Activated T-helper 1 cell treated with Interleukin-2 at 50 U/mL for 16 hours (primary cell): Measurements from ENCODE around the gene SPARC.

Experiments used
- DNase-seq: peaks from one replicate; pipeline ENCODE4 v3.0.0-alpha.2; 2020; ENCODE audit warnings: low read depth

The SPARC gene

DNA sequence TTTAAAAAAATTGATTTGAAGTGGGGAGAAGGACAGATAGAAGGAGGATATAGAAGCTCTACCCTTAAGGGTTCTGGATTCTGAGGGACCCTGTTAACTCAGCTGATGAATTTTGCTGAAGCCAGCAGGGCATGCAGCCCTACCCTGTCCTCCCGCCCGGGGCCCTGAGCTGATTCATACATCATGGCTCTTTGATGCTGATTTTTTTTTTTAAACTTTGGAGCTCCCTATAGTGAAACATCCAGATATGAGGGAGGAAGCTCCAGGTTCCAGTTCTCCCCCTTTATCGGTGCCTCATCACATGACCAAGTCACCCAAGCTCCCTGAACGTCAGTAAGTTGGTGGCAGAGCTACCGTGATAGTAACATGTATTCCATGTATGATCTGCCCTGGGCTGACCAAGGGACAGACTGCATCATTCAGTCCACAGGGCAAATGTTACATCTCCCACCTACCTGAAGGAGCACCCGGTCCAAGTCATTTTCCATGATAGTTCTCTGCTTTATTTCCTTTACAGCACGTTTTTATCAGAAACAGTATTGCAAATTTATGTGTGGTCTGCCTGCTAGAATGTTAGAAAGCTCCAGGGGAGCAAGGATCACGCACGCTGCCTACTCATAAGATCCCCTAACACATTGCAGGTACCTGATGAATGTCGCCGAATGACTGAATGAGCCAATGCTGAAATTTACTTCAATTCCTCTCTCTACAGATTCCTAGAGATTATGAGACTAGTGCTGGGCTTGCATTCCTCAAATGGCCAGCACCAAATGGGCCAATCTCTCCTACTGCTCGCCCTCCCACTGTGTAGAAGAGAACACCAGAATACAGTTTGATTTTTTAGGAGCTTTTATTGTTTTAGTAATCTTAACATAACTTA, 25.9 kb downstream of the SPARC start:
- DNase-seq, result no peak

- DNase-seq, result peak; percentile 59
These were observed 27.5 kb downstream of the SPARC start for GRCh38 chr5:151659001-151659754.

- no peak for DNase-seq
These were observed 29.6 kb downstream of the SPARC start for GRCh38 chr5:151657114-151657513.

GRCh38 chr5:151656311-151656710, 30.4 kb downstream of the SPARC start:
- no peak for DNase-seq

DNA sequence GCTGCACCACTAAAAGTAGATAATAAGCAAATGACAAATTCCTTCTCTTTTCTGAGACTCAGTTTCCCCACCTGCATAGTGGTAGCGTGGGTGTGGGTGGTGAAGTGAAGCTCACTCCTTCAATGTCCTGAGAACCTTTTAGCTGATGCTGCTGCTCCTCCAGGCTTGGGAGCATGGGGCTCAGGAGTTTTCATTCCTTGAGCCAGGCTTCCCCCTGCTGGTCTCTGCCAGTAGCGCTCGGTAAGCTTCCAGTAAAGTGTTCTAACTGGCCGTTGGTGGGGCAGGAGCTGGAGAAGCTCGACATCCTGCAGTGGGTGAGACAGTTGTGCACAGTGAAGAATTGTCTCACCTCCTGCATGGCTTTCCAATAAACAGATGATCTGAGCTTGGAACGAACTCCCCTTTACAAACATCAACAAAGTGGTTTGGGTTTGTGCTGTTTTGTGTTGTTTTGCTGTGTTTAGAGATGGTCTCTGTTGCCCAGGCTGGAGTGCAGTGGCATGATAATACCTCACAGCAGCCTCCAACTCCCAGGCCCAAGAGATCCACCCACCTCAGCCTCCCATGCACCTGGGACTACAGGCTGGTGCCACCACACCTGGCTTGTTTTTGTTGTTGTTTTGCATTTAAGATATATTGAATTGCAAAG, 34.6 kb downstream of the SPARC start:
- peak; percentile 20 for DNase-seq

GRCh38 chr5:151648988-151649387, 37.7 kb downstream of the SPARC start:
- DNase-seq, result no peak

- DNase-seq, result no peak
These were observed 38.6 kb downstream of the SPARC start for GRCh38 chr5:151648089-151648488.

DNA sequence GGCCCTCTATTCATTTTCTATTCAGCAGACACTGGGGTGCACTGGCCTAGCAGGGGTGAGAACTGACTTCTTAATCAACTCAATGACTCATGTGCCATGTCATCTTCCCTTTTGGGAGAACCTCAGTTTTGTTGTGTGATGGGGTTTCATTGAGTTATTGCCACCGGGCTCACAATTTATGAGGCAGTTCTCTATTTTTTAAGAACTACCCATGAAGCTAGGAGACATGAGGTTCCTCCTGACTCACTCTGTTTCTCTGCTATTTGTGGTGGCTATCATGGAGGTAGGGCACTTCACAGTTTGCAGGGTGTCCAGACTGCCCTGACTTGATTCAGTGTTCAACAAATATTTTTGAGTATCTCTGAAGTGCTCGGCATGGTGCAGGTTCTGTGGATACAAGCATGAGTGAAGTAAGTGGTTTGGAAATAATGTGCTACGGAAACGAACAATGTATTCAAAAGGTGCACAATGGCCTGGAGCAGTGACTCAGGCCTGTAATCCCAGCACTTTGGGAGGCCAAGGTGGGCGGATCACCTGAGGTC, 39.3 kb downstream of the SPARC start:
- DNase-seq, result no peak

- DNase-seq, result no peak
These were observed 40.4 kb downstream of the SPARC start for GRCh38 chr5:151646334-151646733.

DNA sequence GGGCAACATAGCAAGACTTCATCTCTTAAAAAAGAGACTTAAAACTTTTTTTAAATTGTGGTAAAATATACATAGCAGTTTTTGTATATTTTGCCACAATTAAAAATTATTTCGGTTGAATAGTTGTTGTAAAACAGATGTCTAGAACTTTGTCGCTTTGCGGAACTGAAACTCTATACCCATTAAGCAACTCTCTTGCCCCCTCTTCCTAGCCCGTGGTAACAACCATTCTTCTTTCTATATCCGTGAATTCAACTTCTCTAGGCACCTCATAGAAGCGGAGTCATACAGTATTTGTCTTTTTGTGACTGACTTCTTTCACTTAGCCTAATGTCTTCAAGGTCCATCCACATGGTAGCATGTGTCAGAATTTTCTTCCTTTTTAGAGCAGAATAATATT, 43.3 kb downstream of the SPARC start:
- DNase-seq, result no peak

- DNase-seq, result no peak
These were observed 44.1 kb downstream of the SPARC start for GRCh38 chr5:151642472-151643140.

DNA sequence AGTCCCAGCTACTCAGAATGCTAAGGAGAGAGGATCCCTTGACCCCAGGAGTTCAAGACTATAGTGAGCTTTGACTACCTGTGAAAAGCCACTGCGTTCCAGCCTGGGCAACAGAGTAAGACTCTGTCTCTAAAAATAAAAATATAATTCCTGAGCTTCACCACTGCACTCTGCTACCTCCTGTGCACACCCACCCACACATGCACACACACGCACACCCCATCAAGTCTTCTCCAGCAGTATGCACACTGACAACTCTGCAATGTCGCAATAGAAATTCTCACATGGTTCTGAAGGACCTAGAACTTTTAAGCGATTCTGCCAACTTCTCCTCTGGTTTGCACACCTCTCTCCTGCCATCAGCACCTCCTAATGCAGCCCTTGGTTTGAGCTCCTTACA, 48.1 kb downstream of the SPARC start:
- no peak for DNase-seq

GRCh38 chr5:151637676-151638075, 49.0 kb downstream of the SPARC start:
- DNase-seq, result no peak

DNA sequence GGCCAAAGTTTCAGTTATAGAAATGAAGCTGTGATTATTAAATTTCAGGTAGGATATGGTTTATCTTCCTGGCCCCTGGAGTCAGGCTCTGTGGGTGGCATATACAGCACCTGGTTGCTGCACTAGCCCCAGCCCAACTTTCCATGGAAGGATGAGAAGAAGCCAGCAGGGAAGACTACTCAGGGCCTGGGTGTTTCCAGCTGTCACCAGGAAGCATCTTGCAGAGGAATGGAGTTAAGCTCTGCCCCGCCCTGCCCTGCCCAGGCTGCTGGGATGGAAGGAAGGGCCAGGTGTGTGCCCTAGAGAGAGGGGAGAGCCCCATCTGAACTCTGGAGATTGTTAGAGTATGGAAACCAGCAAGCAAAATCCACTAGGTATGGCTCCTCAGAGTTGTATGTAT, 52.8 kb downstream of the SPARC start:
- DNase-seq, result no peak

GRCh38 chr5:151632941-151633340, 53.8 kb downstream of the SPARC start:
- DNase-seq, result no peak

DNA sequence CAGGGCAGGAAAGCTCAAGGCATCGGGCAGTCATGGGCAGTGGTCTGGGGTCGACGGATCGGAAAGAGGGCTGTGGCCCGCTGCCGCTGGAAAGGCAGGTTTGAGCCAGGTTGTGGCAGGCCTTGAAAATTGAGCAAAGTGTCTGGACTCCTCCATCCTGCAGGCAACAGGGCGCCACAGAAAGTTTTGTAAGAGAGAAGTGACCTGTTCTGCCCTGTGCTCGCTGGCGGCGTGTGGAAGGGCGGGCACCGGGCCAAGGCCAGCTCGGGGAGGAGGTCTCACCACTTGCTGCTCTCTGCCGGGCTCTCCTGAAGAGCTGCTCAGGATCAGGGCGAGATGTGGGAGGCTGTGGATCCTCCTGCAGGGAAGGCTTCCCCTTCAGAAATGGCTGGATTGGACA, 54.2 kb downstream of the SPARC start:
- no peak for DNase-seq

GRCh38 chr5:151631941-151632340, 54.8 kb downstream of the SPARC start:
- no peak for DNase-seq

GRCh38 chr5:151630088-151630487, 56.6 kb downstream of the SPARC start:
- no peak for DNase-seq

DNA sequence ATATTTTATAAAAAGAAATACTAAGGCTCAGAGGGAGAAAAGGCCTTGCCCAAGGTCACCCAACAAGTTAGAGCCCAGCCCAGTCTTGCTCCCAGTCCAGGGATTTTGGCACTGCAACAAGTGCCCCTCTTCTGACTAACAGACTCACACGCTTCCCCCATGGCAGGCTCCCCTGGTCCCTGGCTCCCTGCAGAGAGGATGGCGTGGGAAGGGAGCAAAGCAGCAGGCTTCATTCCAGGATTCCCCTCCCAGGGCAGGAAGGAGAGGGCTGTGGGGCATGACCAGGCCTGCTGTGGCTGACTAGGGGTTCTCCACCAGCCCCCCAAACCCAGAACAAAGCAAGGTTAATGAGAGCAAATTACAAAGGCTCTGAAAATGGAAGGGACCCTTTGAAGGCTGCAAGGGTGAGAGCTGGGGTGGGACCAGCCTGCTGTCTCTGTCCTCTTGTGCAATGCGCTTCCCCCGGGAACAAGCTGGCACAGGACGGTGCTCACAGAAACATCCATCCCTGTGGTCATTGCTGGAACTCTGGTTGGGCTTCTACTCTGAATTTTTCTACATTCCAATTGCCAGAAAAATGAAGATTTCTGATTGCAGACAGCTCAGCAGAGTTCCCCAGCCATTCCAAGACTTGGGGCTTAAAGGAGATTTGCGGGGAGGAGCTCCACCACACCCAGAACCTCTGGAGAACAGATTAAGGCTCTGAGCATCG, 58.4 kb downstream of the SPARC start:
- DNase-seq, result no peak

GRCh38 chr5:151627650-151628049, 59.1 kb downstream of the SPARC start:
- DNase-seq, result no peak

GRCh38 chr5:151625285-151625684, 61.4 kb downstream of the SPARC start:
- no peak for DNase-seq
